Liver (tissue), 9 donors: Measurements from ENCODE around the gene HMGCS1. TPM values are rescaled to one million over a fixed set of nuclear protein-coding genes. Genes with fewer than 3 reads are reported as not detected.

Experiments used
- DNase-seq: peaks from one replicate; pipeline ENCODE4 v3.0.0-alpha.2; 2017; ENCODE audit warnings: low spot score
- H3K27ac ChIP-seq, 2 donors: one replicate each; pipeline ENCODE4 v1.7.0; 2013; ENCODE audit warnings: inconsistent platforms in 2 of 2, low read length in 2 of 2, control low read depth in 1 of 2, low read depth in 1 of 2, mild to moderate bottlenecking in 1 of 2
- H3K27me3 ChIP-seq, 4 donors: one replicate each; pipeline versions ENCODE4 v1.6.1 to v1.7.0; 2013; ENCODE audit warnings: low read length in 3 of 4, inconsistent platforms in 1 of 4, mild to moderate bottlenecking in 1 of 4, moderate library complexity in 1 of 4; ENCODE audit not compliant: control insufficient read depth in 4 of 4, insufficient read depth in 4 of 4
- H3K36me3 ChIP-seq, 4 donors: one replicate each; pipeline versions ENCODE4 v1.6.1 to v1.7.0; 2013; ENCODE audit warnings: low read length in 3 of 4, mild to moderate bottlenecking in 3 of 4, low read depth in 1 of 4, moderate library complexity in 1 of 4; ENCODE audit not compliant: control insufficient read depth in 4 of 4, insufficient read depth in 3 of 4
- H3K4me1 ChIP-seq, 4 donors: one replicate each; pipeline versions ENCODE4 v1.6.1 to v1.7.0; 2013; ENCODE audit warnings: low read length in 3 of 4, mild to moderate bottlenecking in 3 of 4, moderate library complexity in 1 of 4; ENCODE audit not compliant: control insufficient read depth in 4 of 4, insufficient read depth in 4 of 4
- H3K4me3 ChIP-seq, 3 donors: one replicate each; pipeline versions ENCODE4 v1.6.1 to v1.7.0; 2013; ENCODE audit warnings: low read length in 3 of 3, control low read depth in 1 of 3, low read depth in 1 of 3, mild to moderate bottlenecking in 1 of 3
- H3K9ac ChIP-seq, 2 donors: one replicate each; pipeline ENCODE4 v1.7.0; 2013; ENCODE audit warnings: low read length in 2 of 2, mild to moderate bottlenecking in 2 of 2, moderate library complexity in 2 of 2, control low read depth in 1 of 2, low read depth in 1 of 2
- H3K9me3 ChIP-seq, 4 donors: one replicate each; pipeline versions ENCODE4 v1.6.1 to v1.7.0; 2013; ENCODE audit warnings: low read length in 3 of 4; ENCODE audit not compliant: control insufficient read depth in 4 of 4
- FOXA1 ChIP-seq: IDR thresholded peaks from 2 replicates; pipeline ENCODE4 v1.6.1; 2016; ENCODE audit warnings: antibody characterized with exemption
- FOXA2 ChIP-seq: IDR thresholded peaks from 2 replicates; pipeline ENCODE4 v1.6.1; 2016; ENCODE audit warnings: antibody characterized with exemption
- GABPA ChIP-seq, 2 donors: IDR thresholded peaks in 1 of 2; conservative IDR thresholded peaks in 1 of 2; 2 replicates each; pipeline ENCODE4 v1.6.1; 2016; ENCODE audit warnings: antibody characterized with exemption in 2 of 2, mild to moderate bottlenecking in 1 of 2, moderate library complexity in 1 of 2
- HNF4A ChIP-seq, 2 donors: conservative IDR thresholded peaks; 2 replicates each; pipeline ENCODE4 v1.6.1; 2016; ENCODE audit warnings: antibody characterized with exemption in 2 of 2, mild to moderate bottlenecking in 2 of 2
- JUND ChIP-seq, 2 donors: IDR thresholded peaks; 2 replicates each; pipeline ENCODE4 v1.6.1; 2016; ENCODE audit warnings: antibody characterized with exemption in 2 of 2
- MAX ChIP-seq: IDR thresholded peaks from 2 replicates; pipeline ENCODE4 v1.6.1; 2016; ENCODE audit warnings: antibody characterized with exemption
- NR2F2 ChIP-seq: IDR thresholded peaks from 2 replicates; pipeline ENCODE4 v1.6.1; 2016; ENCODE audit warnings: antibody characterized with exemption
- RAD21 ChIP-seq, 2 donors: IDR thresholded peaks; 2 replicates each; pipeline ENCODE4 v1.6.1; 2016; ENCODE audit warnings: antibody characterized with exemption in 2 of 2, mild to moderate bottlenecking in 2 of 2
- REST ChIP-seq: IDR thresholded peaks from 2 replicates; pipeline ENCODE4 v1.6.1; 2016; ENCODE audit warnings: antibody characterized with exemption, mild to moderate bottlenecking
- RXRA ChIP-seq, 2 donors: IDR thresholded peaks; 2 replicates each; pipeline ENCODE4 v1.6.1; 2017 to 2018; ENCODE audit warnings: antibody characterized with exemption in 2 of 2, mild to moderate bottlenecking in 1 of 2
- TAF1 ChIP-seq: conservative IDR thresholded peaks from 2 replicates; pipeline ENCODE4 v1.6.1; 2016; ENCODE audit warnings: antibody characterized with exemption, mild to moderate bottlenecking
- ZBTB33 ChIP-seq: IDR thresholded peaks from 2 replicates; pipeline ENCODE4 v1.6.1; 2016; ENCODE audit warnings: antibody characterized with exemption
- WGBS: extraction: QIAGEN DNeasy Blood & Tissue Kit; methylation state at CpG from one replicate; pipeline ENCODE4 v1.1.7; 2013; 5-methylcytosine and 5-hydroxymethylcytosine counted together
- polyA plus RNA-seq, 2 donors: library from polyadenylated mRNA; stranded (reverse) in 1 of 2; unstranded in 1 of 2; fragments of 200-250 nt in 1 of 2; fragments of >200 nt in 1 of 2; fragmentation: Nextera tagmentation in 1 of 2; extraction: Ambion mirVana in 1 of 2; gene quantifications; one replicate each; pipeline versions ENCODE4 v1.2.1 to v1.2.3, GENCODE V29; 2013 to 2015
- total RNA-seq, 2 donors: library from RNA; depleted of rRNA; stranded (reverse); fragments of >200 nt; gene quantifications; one replicate each; pipeline ENCODE4 v1.2.3, GENCODE V29; 2014
- TF ChIP-seq, protein P1 (sequence below): fragments of 150-350 bp; IDR thresholded peaks from 2 replicates; pipeline ENCODE4 v1.5.1; 2017; ENCODE audit warnings: improper control_type of control experiment, low read depth, low read length; ENCODE audit not compliant: missing input control
- TF ChIP-seq, protein P2 (sequence below): IDR thresholded peaks from 2 replicates; pipeline ENCODE4 v1.6.1; 2016; ENCODE audit warnings: antibody characterized with exemption
- donor health status: healthy.
- donor health status: healthy.
- donor health status: healthy.
- donor health status: healthy.
- donor health status: healthy.

Gene HMGCS1
- total and polyA plus RNA-seq, 4 donors, result 41.7 to 878 (median 286) TPM

DNA sequence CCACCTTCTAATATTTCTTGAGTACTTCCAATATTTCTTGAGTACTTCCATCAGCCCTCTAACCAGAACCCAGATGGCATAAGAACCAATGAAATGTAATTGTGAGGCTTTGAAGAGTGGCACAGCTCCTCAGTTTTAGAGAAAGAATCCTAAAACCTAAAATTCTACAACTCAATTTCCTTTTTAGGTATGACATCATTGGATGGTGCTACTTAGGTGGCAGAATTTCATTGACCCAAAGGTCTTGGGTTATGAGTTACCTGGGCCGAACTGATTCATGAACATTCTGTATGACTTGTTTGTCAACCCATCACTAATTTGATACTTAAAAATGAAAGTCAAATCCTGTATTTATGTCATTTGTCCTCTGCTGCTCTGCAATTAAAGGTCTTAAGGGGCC, 13.1 kb downstream of the HMGCS1 start:
- H3K4me1 ChIP-seq, result peaks cover 0 to 29% (median 5%) of the 10 kb centered on the region in 4 donors
- H3K27ac ChIP-seq, result no peak overlapping the region
- TF ChIP-seq REST, result no peak
- TF ChIP-seq HNF4A (conservative IDR thresholded peaks at IDR 0.05), result no peak
- TF ChIP-seq ZBTB33, result no peak
- no peak for TF ChIP-seq JUND (IDR thresholded peaks at IDR 0.05)
- no peak for TF ChIP-seq NR2F2
- TF ChIP-seq, protein P1, sequence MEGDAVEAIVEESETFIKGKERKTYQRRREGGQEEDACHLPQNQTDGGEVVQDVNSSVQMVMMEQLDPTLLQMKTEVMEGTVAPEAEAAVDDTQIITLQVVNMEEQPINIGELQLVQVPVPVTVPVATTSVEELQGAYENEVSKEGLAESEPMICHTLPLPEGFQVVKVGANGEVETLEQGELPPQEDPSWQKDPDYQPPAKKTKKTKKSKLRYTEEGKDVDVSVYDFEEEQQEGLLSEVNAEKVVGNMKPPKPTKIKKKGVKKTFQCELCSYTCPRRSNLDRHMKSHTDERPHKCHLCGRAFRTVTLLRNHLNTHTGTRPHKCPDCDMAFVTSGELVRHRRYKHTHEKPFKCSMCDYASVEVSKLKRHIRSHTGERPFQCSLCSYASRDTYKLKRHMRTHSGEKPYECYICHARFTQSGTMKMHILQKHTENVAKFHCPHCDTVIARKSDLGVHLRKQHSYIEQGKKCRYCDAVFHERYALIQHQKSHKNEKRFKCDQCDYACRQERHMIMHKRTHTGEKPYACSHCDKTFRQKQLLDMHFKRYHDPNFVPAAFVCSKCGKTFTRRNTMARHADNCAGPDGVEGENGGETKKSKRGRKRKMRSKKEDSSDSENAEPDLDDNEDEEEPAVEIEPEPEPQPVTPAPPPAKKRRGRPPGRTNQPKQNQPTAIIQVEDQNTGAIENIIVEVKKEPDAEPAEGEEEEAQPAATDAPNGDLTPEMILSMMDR, result no peak
- TF ChIP-seq FOXA1, result no peak
- no peak for TF ChIP-seq FOXA2
- TF ChIP-seq, protein P2, sequence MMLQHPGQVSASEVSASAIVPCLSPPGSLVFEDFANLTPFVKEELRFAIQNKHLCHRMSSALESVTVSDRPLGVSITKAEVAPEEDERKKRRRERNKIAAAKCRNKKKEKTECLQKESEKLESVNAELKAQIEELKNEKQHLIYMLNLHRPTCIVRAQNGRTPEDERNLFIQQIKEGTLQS, result no peak
- TF ChIP-seq MAX, result no peak
- no peak for TF ChIP-seq RAD21 (IDR thresholded peaks at IDR 0.05)
- TF ChIP-seq GABPA (IDR thresholded peaks at IDR 0.05 in 1 of 2, conservative IDR thresholded peaks at IDR 0.05 in 1 of 2), result no peak
- H3K36me3 ChIP-seq, result peaks cover 6 to 40% (median 35%) of the 10 kb centered on the region in 4 donors
- no peak for DNase-seq
- H3K9me3 ChIP-seq, result no peaks in the 10 kb centered on the region
- H3K9ac ChIP-seq, result no peak overlapping the region
- no peaks in the 10 kb centered on the region for H3K27me3 ChIP-seq
- 87% methylated on average over 1 of the region's 1 CpG for WGBS
- no peak overlapping the region for H3K4me3 ChIP-seq

GRCh38 chr5:43298443-43298842, 14.8 kb downstream of the HMGCS1 start:
- Histone ChIP-seq H3K4me3 (no peak overlapping the region), H3K36me3 (peaks cover 10 to 53% (median 45%) of the 10 kb centered on the region in 4 donors), H3K4me1 (peaks cover 0 to 16% (median 3%) of the 10 kb centered on the region in 4 donors), H3K27me3 (no peaks in the 10 kb centered on the region), H3K9ac (no peak overlapping the region), H3K9me3 (no peaks in the 10 kb centered on the region), H3K27ac (no peak overlapping the region)
- WGBS, result 95% methylated on average over 5 of the region's 5 CpGs
- DNase-seq, result no peak
- no peak for TF ChIP-seq TAF1
- TF ChIP-seq FOXA2, result no peak
- TF ChIP-seq, protein P1, result no peak
- TF ChIP-seq HNF4A (conservative IDR thresholded peaks at IDR 0.05), result no peak
- TF ChIP-seq REST, result no peak
- TF ChIP-seq, protein P2, result no peak
- no peak for TF ChIP-seq RXRA (IDR thresholded peaks at IDR 0.05)
- TF ChIP-seq ZBTB33, result no peak
- TF ChIP-seq RAD21 (IDR thresholded peaks at IDR 0.05), result no peak
